ENCODE measurements around the gene UBE2G2. TPM values are rescaled to one million over a fixed set of nuclear protein-coding genes. Genes with fewer than 3 reads are reported as not detected.

UBE2G2 gene
- total and polyA plus RNA-seq, 11 donors, result 44.3 to 84.4 (median 63.3) TPM

DNA sequence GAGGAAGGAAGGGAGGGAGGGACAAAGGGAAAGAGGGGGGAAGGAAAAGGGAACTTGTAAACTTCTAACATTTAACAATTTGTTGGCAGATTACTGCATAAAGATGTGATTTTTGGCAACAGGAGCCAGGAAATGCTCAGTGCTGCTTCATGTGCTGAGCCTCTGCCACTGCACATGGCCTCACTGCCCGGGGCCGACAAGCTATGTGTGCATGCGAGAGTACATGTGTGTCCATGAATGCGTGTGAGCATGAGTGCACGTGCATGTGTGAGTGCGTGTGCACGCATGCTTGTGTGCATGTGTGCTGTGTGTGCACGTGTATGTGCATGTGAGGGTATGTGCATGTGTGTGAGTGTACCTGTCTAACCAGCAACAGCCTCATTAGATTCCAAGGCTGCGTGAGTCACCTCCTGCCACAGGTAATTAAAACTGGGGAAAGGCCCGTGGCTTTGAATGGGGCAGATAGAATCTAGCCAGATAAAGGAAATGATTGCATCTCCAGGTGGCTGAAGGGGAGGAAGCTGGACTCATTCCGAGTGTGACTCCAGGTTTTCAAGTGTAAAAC, 48.9 kb downstream of the UBE2G2 start:
- ATAC-seq (no peak), DNase-seq (no peak)
- WGBS, 4 donors, result 68 to 76% (median 70%) methylated on average over 10 to 11 of the region's 11 CpGs
- TF ChIP-seq, protein P1, sequence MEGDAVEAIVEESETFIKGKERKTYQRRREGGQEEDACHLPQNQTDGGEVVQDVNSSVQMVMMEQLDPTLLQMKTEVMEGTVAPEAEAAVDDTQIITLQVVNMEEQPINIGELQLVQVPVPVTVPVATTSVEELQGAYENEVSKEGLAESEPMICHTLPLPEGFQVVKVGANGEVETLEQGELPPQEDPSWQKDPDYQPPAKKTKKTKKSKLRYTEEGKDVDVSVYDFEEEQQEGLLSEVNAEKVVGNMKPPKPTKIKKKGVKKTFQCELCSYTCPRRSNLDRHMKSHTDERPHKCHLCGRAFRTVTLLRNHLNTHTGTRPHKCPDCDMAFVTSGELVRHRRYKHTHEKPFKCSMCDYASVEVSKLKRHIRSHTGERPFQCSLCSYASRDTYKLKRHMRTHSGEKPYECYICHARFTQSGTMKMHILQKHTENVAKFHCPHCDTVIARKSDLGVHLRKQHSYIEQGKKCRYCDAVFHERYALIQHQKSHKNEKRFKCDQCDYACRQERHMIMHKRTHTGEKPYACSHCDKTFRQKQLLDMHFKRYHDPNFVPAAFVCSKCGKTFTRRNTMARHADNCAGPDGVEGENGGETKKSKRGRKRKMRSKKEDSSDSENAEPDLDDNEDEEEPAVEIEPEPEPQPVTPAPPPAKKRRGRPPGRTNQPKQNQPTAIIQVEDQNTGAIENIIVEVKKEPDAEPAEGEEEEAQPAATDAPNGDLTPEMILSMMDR (IDR thresholded peaks at IDR 0.05), result no peak
- no peak for TF ChIP-seq POLR2A (IDR thresholded peaks at IDR 0.05)
- H3K27ac ChIP-seq, result no peak overlapping the region
- H3K4me1 ChIP-seq, result peaks cover 0 to 3% (median 0%) of the 10 kb centered on the region in 12 donors
- peaks cover 0 to 14% (median 0%) of the 10 kb centered on the region in 12 donors for H3K9me3 ChIP-seq
- no peaks in the 10 kb centered on the region for H3K36me3 ChIP-seq
- peaks cover 0 to 16% (median 5%) of the 10 kb centered on the region in 9 donors for H3K27me3 ChIP-seq
- H3K4me3 ChIP-seq, result no peak overlapping the region
- intact Hi-C loops (cut with DNase I), result no loop called here

DNA sequence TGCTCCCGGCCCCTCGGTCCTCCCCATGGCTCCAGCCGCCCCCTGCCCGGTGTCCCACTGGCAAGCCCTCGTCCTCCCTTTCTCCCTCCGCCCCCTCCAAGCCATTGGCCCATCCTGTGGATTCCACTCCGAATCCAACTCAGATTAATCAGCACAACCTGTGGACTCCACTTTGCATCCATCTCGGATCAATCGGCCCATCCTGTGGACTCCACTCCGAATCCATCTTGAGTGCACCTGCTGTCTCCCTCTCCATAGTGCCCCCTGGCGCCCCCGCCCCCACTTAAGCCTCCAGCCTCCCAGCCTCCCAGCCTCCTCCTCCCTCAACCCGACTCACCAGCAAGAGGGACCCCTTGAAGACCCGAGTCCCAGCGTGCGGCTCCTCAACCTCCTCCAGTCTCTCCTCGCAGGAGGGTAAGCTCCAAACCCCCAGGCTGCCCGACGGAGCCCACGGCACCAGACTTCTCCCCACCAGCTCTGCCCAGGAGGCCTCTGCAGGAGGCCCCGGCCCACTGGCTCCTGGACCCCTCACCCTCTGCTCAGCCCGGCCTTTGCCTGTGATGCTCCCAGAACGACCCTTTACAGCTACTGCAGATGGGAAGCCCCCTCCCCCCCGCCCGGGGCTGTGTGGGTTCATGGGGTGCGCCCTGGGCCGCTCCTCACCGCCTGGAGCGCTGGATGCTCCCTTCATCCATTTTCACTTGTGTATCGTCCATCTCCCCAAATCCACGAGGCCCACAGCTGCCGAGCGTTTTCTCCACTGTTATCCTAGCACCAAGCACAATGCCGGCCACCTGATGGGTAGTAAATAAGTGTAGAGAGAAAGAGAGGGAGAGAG, 49.6 kb downstream of the UBE2G2 start:
- H3K4me3 ChIP-seq, result no peak overlapping the region
- intact Hi-C loops (cut with DNase I), result no loop called here
- TF ChIP-seq, protein P1 (IDR thresholded peaks at IDR 0.05), result no peak
- TF ChIP-seq POLR2A (IDR thresholded peaks at IDR 0.05), result no peak
- H3K4me1 ChIP-seq, result peaks cover 0 to 3% (median 0%) of the 10 kb centered on the region in 12 donors
- WGBS, 4 donors, result 86 to 89% (median 86%) methylated on average over 29 to 34 of the region's 34 CpGs
- H3K27ac ChIP-seq, result no peak overlapping the region
- ATAC-seq, result no peak
- H3K36me3 ChIP-seq, result no peaks in the 10 kb centered on the region
- no peak for DNase-seq
- peaks cover 0 to 14% (median 0%) of the 10 kb centered on the region in 12 donors for H3K9me3 ChIP-seq
- peaks cover 0 to 16% (median 5%) of the 10 kb centered on the region in 9 donors for H3K27me3 ChIP-seq

DNA sequence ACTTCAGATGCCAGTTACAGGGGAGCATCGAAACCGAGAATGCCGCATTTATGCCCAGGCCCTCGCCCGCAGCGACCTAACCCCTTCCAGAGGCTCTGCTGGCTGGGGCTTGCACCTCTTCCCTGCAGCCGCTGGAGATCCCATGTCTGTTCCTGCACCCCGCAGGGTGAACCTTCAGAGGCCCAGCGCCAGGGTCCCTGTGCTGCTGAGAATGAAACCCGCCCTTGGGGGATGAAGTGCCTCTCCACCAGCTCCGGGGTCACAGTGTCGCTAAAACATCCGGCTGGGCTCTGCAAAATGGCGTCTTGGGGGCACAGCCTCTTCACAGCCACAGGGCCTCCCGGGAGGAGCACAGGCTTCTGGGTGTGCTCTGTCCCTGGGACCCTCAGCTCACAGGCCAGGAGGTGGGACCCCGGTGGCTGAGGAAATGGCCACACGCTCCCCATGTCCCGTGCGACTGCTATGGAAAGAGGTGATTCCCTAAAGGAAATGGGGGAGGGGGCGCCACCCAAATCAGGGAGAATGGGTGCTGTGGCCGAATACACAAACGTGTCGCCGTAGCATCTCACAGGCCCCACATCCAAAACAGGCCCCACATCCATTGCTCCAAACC, 50.3 kb downstream of the UBE2G2 start:
- no peaks in the 10 kb centered on the region for H3K36me3 ChIP-seq
- H3K4me1 ChIP-seq, result peaks cover 0 to 3% (median 0%) of the 10 kb centered on the region in 12 donors
- peaks cover 0 to 16% (median 5%) of the 10 kb centered on the region in 9 donors for H3K27me3 ChIP-seq
- TF ChIP-seq POLR2A (IDR thresholded peaks at IDR 0.05), result no peak
- TF ChIP-seq, protein P1 (IDR thresholded peaks at IDR 0.05), result no peak
- H3K9me3 ChIP-seq, result peaks cover 0 to 14% (median 0%) of the 10 kb centered on the region in 12 donors
- 81 to 91% (median 86%) methylated on average over 21 to 24 of the region's 24 CpGs for WGBS, 4 donors
- H3K4me3 ChIP-seq, result no peak overlapping the region
- intact Hi-C loops (cut with DNase I), result no loop called here
- no peak for DNase-seq
- no peak overlapping the region for H3K27ac ChIP-seq
- ATAC-seq, result no peak

DNA sequence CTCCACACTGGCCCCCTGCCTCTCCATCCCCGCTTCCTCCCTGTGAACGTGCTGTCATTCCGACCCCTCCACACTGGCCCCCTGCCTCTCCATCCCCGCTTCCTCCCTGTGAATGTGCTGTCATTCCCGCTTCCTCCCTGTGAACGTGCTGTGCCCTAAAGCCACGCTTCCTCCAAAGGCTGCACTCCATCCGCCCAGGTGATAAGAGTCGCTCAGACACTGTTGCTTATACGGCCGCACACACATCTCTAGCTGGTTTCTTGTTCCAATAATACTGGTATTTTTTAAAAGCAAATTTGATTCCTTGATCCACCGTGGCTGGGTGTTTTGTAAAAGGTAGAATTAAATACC, 51.0 kb downstream of the UBE2G2 start:
- no peak for DNase-seq
- TF ChIP-seq, protein P1 (IDR thresholded peaks at IDR 0.05), result no peak
- TF ChIP-seq POLR2A (IDR thresholded peaks at IDR 0.05), result no peak
- intact Hi-C loops (cut with DNase I), result no loop called here

More for the DNA sequence above, 51.0 kb downstream of the UBE2G2 start:
- WGBS, 4 donors, result 32 to 40% (median 36%) methylated on average over 12 of the region's 12 CpGs
- Histone ChIP-seq H3K4me1 (peaks cover 0 to 3% (median 0%) of the 10 kb centered on the region in 12 donors), H3K9me3 (peaks cover 0 to 11% (median 0%) of the 10 kb centered on the region in 12 donors), H3K36me3 (no peaks in the 10 kb centered on the region), H3K27ac (no peak overlapping the region), H3K4me3 (no peak overlapping the region), H3K27me3 (peaks cover 0 to 16% (median 5%) of the 10 kb centered on the region in 9 donors)
- ATAC-seq, result no peak

Measured in heart left ventricle (tissue), 16 donors.